A673 (cell line): ENCODE measurements around the gene CHGA. TPM values are rescaled to one million over a fixed set of nuclear protein-coding genes. Genes with fewer than 3 reads are reported as not detected.

Experiments
- BruUV-seq: library from RNA; stranded (reverse); fragments of 400-500 nt; replicated peaks from 2 replicates; lab custom pipeline; 2021; lab: Mats Ljungman, UMichigan
- CTCF ChIA-PET: fragments of 300-600 bp; sonication (Branson Sonifier 250); formaldehyde crosslinking; loops from one replicate; lab custom pipeline; 2022; ENCODE audit warnings: antibody characterized with exemption; lab: Charles Lee
- POLR2A ChIA-PET: fragments of 300-600 bp; sonication (Branson Sonifier 250); formaldehyde crosslinking; loops from one replicate; lab custom pipeline; 2022; ENCODE audit warnings: antibody characterized with exemption; ENCODE audit not compliant: low non-redundant PET; lab: Charles Lee
- DNase-seq: peaks from one replicate; pipeline ENCODE4 v3.0.0-alpha.2; 2015; ENCODE audit warnings: low spot score
- H3K27ac ChIP-seq: fragments of 200-600 bp; sonication (generic); 2 replicates; pipeline ENCODE4 v1.5.1; 2016; ENCODE audit warnings: mixed run types, low read depth, mild to moderate bottlenecking, mixed read lengths, antibody characterized with exemption, low read length; ENCODE audit not compliant: poor library complexity, severe bottlenecking
- H3K27me3 ChIP-seq: fragments of 200-600 bp; sonication (generic); replicated peaks from 2 replicates; pipeline ENCODE4 v1.6.1; 2017; ENCODE audit warnings: mixed run types, low read depth, mild to moderate bottlenecking, mixed read lengths, antibody characterized with exemption, low read length; ENCODE audit not compliant: insufficient read depth, poor library complexity
- H3K36me3 ChIP-seq: fragments of 200-600 bp; sonication (generic); 2 replicates; pipeline ENCODE4 v1.6.1; 2016; ENCODE audit warnings: mixed run types, mild to moderate bottlenecking, mixed read lengths, antibody characterized with exemption, low read length; ENCODE audit not compliant: insufficient read depth, poor library complexity, severe bottlenecking
- H3K4me1 ChIP-seq: fragments of 200-600 bp; sonication (generic); 2 replicates; pipeline ENCODE4 v1.6.1; 2017; ENCODE audit warnings: mixed run types, mild to moderate bottlenecking, mixed read lengths, antibody characterized with exemption, low read length; ENCODE audit not compliant: insufficient read depth, poor library complexity, severe bottlenecking
- H3K4me3 ChIP-seq: fragments of 200-600 bp; sonication (generic); 2 replicates; pipeline ENCODE4 v1.5.1; 2016; ENCODE audit warnings: low read depth, mixed run types, mild to moderate bottlenecking, mixed read lengths, low read length; ENCODE audit not compliant: poor library complexity, severe bottlenecking
- H3K9me3 ChIP-seq: fragments of 200-600 bp; sonication (generic); 2 replicates; pipeline ENCODE4 v1.6.1; 2016; ENCODE audit warnings: mixed run types, low read depth, mild to moderate bottlenecking, mixed read lengths, antibody characterized with exemption, low read length; ENCODE audit not compliant: poor library complexity, severe bottlenecking
- CTCF ChIP-seq: fragments of 300-800, 200-600 bp; sonication (generic); conservative IDR thresholded peaks from 2 replicates; pipeline ENCODE4 v1.5.1; 2017; ENCODE audit warnings: low read depth, mild to moderate bottlenecking, antibody characterized with exemption, low read length, moderate library complexity, mixed read lengths
- EZH2 ChIP-seq: fragments of 200-600 bp; sonication (generic); IDR thresholded peaks from 2 replicates; pipeline ENCODE4 v1.6.1; 2017; ENCODE audit warnings: borderline replicate concordance, low read depth, mild to moderate bottlenecking, mixed read lengths, antibody characterized with exemption, low read length; ENCODE audit not compliant: poor library complexity, severe bottlenecking
- intact Hi-C: fragments of 100-400 bp; cut with micrococcal nuclease; formaldehyde crosslinking; loops from one replicate; pipeline ENCODE4 v1.10.0; 2022; ENCODE audit not compliant: unreplicated experiment
- total RNA-seq: library from RNA; stranded (reverse); gene quantifications from 2 replicates; pipeline ENCODE4 v1.2.3, GENCODE V29; 2021

CHGA gene
- total RNA-seq, 1 experiment from 2014 or later: 14.8 TPM

GRCh38 chr14:92955381-92955780 lies 32.4 kb downstream of the CHGA start:
- Histone ChIP-seq H3K4me3 (no peak overlapping the region), H3K27me3 (no peaks in the 10 kb centered on the region), H3K27ac (no peak overlapping the region), H3K9me3 (no peaks in the 10 kb centered on the region), H3K36me3 (no peaks in the 10 kb centered on the region), H3K4me1 (no peaks in the 10 kb centered on the region)
- TF ChIP-seq EZH2 (no peak), CTCF (no peak)
- ChIA-PET CTCF (interaction anchor here (0.7 kb wide), 1 partner anchor 40 kb away, joined by 5 read pairs; no protein-coding TSS in a partner anchor), POLR2A (no interaction called here)
- intact Hi-C loops: no loop called here
- DNase-seq: no peak
- BruUV-seq: no TSS peak

- H3K27ac ChIP-seq: no peak overlapping the region
- no peaks in the 10 kb centered on the region for H3K36me3 ChIP-seq
Observed at GRCh38 chr14:92956961-92957360, 34.0 kb downstream of the CHGA start.

GRCh38 chr14:92958373-92959188 lies 35.6 kb downstream of the CHGA start:
- intact Hi-C loops: no loop called here
- BruUV-seq: no TSS peak
- H3K36me3 ChIP-seq: no peaks in the 10 kb centered on the region
- no peaks in the 10 kb centered on the region for H3K9me3 ChIP-seq
- ChIA-PET POLR2A (no interaction called here), CTCF (no interaction called here)
- H3K27ac ChIP-seq: peak overlapping the region; percentile 16
- H3K4me3 ChIP-seq: no peak overlapping the region
- H3K27me3 ChIP-seq: no peaks in the 10 kb centered on the region
- TF ChIP-seq CTCF: no peak
- no peak for TF ChIP-seq EZH2
- no peak for DNase-seq
- no peaks in the 10 kb centered on the region for H3K4me1 ChIP-seq

More at GRCh38 chr14:92956961-92957360, 34.0 kb downstream of the CHGA start:
- ChIA-PET CTCF (no interaction called here), POLR2A (no interaction called here)
- no peak for DNase-seq
- Histone ChIP-seq H3K4me3 (no peak overlapping the region), H3K27me3 (no peaks in the 10 kb centered on the region), H3K9me3 (no peaks in the 10 kb centered on the region), H3K4me1 (no peaks in the 10 kb centered on the region)
- intact Hi-C loops: no loop called here
- no TSS peak for BruUV-seq
- TF ChIP-seq EZH2 (no peak), CTCF (no peak)
